GM18511 (cell line): ENCODE data around the gene ZNF587B.
A peak's percentile ranks its signal among the peaks of the same experiment; 100 is the strongest.
"Not testable (repeated sequence)": the region's sequence is repeated elsewhere in the genome, so short reads cannot be mapped to it uniquely, and the experiment has no call there.

Experiments used
- ATAC-seq: cut with Tn5 transposase; IDR thresholded peaks from one replicate; pipeline ENCODE4 v1.9.1; 2021; ENCODE audit warnings: mild to moderate bottlenecking, moderate library complexity; ENCODE audit not compliant: unreplicated experiment

The ZNF587B gene

DNA sequence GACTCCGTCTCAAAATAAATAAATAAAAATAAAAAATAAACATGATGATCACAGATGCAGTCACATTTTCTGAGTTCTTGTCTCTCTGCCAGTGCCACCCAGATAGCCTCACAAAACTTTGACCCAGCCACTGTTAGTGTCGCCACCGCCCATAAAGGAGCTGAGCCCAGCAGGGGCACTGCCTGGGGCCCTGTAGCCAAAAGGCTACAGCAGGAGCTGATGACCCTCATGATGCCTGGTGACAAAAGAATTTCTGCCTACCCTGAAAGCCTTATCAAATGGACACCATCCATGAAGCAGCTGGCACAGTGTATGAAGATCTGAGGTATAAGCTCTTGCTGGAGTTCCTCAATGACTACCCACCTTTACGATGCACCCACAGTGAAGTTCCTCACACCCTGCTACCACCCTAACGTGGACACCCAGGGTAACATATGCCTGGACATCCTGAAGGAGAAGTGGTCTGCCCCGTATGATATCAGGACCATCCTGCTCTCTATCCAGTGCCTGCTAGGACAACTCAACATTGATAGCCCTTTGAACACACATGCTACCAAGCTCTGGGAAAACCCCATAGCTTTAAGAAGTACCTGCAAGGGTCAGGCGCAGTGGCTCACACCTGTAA lies 37.9 kb downstream of the ZNF587B start:
- no peak for ATAC-seq

- ATAC-seq = not testable (repeated sequence)
Observed at GRCh38 chr19:57869655-57870054, 39.6 kb downstream of the ZNF587B start.

DNA sequence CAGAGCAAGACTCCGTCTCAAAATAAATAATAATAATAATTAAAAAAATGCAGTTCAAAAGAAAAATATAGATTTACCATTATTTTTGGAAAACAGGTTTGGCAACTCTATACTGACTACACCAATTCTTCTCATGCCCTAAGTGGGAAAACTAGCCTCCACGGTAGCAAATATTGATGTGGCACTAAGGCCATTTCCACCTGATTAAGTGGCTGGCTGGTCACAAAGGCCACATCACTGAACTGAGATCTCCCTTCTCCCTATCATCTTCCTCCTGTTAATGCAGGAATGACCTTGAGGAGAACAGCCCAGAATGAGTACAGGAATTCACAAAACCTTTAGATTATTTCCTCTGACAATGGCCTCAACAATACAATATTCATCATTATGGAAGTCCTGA lies 40.1 kb downstream of the ZNF587B start:
- no peak for ATAC-seq

DNA sequence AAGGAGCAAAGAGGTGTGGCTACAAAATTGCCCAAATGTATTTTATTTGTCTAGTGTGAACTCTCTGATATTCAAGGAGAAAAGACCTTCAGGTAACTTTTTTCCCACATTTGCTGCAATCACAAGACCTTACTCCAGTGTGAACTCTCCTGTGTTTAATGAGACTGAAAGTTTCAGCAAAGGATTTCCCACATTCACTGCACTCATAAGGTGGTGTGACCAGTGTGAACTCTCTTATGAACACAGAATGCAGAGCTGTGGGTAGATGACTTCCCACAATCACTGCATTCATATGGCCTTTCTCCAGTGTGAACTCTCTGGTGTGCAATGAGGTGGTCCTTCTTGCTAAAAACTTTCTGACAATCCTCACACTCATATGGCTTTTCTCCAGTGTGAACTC lies 42.4 kb downstream of the ZNF587B start:
- no peak for ATAC-seq

GRCh38 chr19:57873883-57874799 lies 44.0 kb downstream of the ZNF587B start:
- ATAC-seq = not testable (repeated sequence)

DNA sequence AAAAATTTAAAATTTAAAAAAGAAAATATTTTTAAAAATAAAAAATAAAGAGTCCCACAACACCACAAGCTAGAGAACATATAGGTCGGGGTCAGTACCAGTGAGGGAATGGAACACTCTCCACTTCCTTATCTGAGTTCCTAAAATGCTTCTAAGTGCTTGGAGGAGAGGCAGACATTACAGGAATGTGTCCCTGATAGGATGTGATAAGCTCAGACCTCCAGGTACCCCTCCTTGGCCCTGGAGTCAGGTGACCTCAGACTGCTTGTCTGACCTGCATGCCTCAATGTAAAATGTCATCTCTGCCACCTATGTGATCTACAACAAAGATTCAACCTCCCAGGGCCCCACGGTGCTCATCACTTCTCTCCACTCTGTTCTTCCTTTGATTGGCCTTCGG lies 55.9 kb downstream of the ZNF587B start:
- no peak for ATAC-seq

DNA sequence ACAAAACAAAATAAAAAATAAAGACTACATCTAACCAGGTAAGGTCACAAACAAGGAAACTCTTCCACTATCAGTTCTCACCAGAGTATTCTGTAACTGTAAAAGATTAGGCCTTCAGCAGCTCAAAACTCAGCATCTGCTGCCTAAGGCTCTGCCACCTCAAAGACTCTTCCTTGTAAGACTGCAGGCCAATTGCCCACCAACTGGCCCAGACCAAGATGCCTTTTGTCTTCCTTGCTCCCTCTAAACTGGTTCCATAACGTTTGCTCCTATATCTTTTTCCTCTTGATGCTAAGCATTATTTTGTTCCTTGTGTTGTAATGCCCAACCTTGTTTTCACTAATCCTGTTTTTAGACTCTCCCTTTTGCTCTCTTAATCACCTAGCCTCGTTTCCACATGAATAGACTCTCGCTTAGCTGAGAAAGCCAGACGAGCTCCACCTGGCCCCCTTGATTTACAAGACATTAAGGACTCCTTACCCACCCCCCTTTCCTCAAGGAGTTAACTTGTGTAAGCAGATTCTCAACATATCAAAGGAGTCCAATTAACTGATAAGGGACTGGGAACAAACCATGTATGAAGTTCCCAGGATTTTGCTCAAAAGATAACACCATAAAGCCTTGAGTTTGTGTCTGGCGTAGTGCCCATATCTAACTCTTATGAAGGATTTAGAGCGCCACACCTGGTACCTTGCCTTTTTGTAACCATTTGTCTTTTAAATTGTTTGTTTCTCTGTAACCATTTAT lies 57.3 kb downstream of the ZNF587B start:
- no peak for ATAC-seq

DNA sequence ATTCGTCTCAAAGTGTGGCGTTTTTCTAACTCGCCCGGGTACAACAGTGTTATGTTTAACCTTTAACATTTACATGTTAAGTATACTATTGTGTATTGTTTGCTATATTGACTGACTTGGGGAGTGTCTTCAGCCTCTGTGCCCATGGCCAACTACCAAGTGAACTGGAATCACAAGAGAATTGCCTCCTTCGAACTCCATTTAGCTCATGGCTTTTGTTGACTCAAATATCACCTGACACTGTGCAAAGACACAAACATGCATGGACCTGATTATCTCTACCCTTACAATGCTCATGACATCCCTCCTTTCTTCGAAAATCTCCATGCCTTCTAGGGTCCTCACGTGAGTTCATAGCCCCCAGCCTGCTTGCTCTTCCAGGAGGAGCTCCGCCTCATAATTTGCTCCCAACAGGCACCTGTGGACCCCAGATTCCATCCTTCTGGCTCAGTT lies 58.0 kb downstream of the ZNF587B start:
- no peak for ATAC-seq

DNA sequence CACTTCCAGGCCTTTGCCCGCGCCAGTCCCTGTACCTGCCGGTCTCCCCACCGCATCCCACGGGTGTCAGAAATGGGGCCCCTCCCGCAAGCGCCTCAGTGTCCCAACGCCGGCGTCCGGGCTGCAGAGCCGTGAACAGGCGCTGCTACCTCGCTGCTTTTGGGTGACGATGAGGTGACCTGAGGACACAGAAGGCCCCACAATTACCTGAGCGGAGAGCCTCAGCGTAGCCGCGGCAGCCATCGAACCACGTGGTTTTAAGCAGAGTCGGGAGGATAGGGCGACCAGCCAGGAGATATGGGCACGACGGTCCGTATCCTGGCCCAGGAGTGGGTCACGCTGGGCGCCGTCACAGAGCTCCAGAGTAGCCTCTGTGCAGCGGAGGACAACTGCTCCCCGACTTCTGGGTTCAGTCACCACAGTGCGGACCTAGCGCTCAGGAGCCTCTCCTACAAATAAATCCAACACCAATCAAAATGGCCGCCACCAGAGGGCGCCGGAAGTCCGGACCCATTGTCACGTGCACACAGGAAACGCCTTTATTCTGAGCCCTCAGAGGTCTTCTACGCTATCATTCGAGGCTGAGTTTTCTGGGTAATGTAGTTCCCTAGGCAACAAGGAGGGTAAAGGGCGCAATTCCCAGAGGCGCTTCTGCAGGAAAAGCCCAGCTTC lies 58.6 kb downstream of the ZNF587B start, which contains the start of gene ZNF814:
TSS of gene ZNF814 (minus strand) at position 478 of the 672 bp plus-strand sequence. CDS start at position 243, 235 bp downstream.
- ATAC-seq = peak; percentile 88

- ATAC-seq = not testable (repeated sequence)
Observed at GRCh38 chr19:57890706-57891105, 60.6 kb downstream of the ZNF587B start.
